Ishikawa (cell line): ENCODE results near the gene ZNF836.
A peak's percentile ranks its signal among the peaks of the same experiment; 100 is the strongest.

Experiments
- CEBPB ChIP-seq: IDR thresholded peaks from 2 replicates; pipeline ENCODE4 v1.6.1; 2012
- CREB1 ChIP-seq: IDR thresholded peaks from 2 replicates; pipeline ENCODE4 v1.6.1; 2012; ENCODE audit warnings: low read depth
- EGR1 ChIP-seq: IDR thresholded peaks from 2 replicates; pipeline ENCODE4 v1.6.1; 2012
- EP300 ChIP-seq: IDR thresholded peaks from 2 replicates; pipeline ENCODE4 v1.6.1; 2012; ENCODE audit warnings: borderline replicate concordance
- FOXM1 ChIP-seq: IDR thresholded peaks from 2 replicates; pipeline ENCODE4 v1.6.1; 2012; ENCODE audit warnings: low read depth, borderline replicate concordance
- NFIC ChIP-seq: IDR thresholded peaks from 2 replicates; pipeline ENCODE4 v1.6.1; 2012
- RAD21 ChIP-seq: IDR thresholded peaks from 2 replicates; pipeline ENCODE4 v1.6.1; 2012; ENCODE audit warnings: low read depth
- TAF1 ChIP-seq: IDR thresholded peaks from 2 replicates; pipeline ENCODE4 v1.6.1; 2012; ENCODE audit warnings: low read depth, mild to moderate bottlenecking
- TCF12 ChIP-seq: IDR thresholded peaks from 2 replicates; pipeline ENCODE4 v1.6.1; 2012; ENCODE audit warnings: low read depth
- TEAD4 ChIP-seq: IDR thresholded peaks from 2 replicates; pipeline ENCODE4 v1.6.1; 2012
- YY1 ChIP-seq: IDR thresholded peaks from 2 replicates; pipeline ENCODE4 v1.6.1; 2012; ENCODE audit warnings: low read depth
- TF ChIP-seq, protein P1 (sequence below): IDR thresholded peaks from 2 replicates; pipeline ENCODE4 v1.6.1; 2012
- TF ChIP-seq, protein P2 (sequence below): IDR thresholded peaks from 2 replicates; pipeline ENCODE4 v1.6.1; 2012; ENCODE audit warnings: low read depth, mild to moderate bottlenecking
- TF ChIP-seq, protein P3 (sequence below): IDR thresholded peaks from 2 replicates; pipeline ENCODE4 v1.6.1; 2012

Gene ZNF836

DNA sequence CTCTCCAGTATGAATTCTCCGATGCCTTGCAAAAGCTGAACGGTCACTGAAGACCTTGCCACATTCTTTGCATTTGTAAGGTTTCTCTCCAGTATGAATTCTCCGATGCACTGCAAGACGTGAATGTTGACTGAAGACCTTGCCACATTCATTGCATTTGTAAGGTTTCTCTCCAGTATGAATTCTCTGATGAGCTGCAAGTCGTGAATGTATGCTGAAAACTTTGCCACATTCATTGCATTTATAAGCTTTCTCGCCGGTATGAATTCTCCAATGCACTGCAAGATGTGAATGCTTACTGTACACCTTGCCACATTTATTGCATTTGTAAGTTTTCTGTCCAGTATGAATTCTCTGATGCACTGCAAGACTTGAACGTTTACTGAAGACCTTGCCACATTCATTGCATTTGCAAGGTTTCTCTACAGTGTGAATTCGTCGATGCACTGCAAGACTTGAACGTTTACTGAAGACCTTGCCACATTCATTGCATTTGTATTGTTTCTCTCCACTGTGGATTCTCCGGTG is 55.8 kb downstream of the ZNF836 start:
- TF ChIP-seq YY1: no peak
- TF ChIP-seq, protein P1, sequence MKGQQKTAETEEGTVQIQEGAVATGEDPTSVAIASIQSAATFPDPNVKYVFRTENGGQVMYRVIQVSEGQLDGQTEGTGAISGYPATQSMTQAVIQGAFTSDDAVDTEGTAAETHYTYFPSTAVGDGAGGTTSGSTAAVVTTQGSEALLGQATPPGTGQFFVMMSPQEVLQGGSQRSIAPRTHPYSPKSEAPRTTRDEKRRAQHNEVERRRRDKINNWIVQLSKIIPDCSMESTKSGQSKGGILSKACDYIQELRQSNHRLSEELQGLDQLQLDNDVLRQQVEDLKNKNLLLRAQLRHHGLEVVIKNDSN: peak; percentile 27; the same call in 1 of the 2 replicates

DNA sequence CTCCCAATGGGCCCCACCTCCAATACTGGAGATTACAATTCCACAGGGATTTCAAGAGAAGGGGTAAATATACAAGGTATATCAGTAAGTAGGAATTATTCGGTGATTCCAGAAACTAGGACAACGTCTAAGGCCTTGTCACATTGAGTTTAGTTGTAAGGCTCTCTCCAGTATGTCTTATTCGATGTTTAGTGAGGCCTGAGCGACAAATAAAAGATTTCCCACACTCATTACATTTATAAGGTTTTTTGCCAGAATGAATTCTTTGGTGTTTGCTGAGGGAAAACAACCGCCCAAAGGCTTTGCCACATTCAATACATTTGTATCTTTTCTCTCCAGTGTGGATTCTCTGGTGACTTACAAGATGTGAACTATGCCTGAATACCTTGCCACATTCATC is 56.7 kb downstream of the ZNF836 start:
- TF ChIP-seq, protein P2, sequence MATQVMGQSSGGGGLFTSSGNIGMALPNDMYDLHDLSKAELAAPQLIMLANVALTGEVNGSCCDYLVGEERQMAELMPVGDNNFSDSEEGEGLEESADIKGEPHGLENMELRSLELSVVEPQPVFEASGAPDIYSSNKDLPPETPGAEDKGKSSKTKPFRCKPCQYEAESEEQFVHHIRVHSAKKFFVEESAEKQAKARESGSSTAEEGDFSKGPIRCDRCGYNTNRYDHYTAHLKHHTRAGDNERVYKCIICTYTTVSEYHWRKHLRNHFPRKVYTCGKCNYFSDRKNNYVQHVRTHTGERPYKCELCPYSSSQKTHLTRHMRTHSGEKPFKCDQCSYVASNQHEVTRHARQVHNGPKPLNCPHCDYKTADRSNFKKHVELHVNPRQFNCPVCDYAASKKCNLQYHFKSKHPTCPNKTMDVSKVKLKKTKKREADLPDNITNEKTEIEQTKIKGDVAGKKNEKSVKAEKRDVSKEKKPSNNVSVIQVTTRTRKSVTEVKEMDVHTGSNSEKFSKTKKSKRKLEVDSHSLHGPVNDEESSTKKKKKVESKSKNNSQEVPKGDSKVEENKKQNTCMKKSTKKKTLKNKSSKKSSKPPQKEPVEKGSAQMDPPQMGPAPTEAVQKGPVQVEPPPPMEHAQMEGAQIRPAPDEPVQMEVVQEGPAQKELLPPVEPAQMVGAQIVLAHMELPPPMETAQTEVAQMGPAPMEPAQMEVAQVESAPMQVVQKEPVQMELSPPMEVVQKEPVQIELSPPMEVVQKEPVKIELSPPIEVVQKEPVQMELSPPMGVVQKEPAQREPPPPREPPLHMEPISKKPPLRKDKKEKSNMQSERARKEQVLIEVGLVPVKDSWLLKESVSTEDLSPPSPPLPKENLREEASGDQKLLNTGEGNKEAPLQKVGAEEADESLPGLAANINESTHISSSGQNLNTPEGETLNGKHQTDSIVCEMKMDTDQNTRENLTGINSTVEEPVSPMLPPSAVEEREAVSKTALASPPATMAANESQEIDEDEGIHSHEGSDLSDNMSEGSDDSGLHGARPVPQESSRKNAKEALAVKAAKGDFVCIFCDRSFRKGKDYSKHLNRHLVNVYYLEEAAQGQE: no peak
- TF ChIP-seq, protein P1: no peak
- TF ChIP-seq CREB1 (no peak), EGR1 (no peak), YY1 (no peak), CEBPB (no peak), TAF1 (no peak)
- TF ChIP-seq, protein P3, sequence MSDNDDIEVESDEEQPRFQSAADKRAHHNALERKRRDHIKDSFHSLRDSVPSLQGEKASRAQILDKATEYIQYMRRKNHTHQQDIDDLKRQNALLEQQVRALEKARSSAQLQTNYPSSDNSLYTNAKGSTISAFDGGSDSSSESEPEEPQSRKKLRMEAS: no peak

DNA sequence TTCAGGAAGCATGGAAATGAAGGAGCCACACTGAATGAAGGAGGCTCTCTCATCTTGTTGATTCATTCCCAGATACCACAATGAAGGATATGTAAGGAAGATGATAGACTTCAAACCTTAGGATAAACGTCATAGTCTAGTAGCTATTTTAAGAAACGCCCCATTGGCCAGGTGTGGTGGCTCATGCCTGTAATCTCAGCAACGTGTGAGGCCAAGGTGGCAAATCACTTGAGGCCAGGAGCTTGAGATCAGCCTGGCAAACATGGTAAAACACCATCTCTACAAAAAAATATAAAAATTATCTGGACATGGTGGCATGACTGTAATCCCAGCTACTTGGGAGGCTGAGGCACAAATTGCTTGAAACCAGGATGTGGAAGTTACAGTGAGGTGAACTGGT is 58.8 kb downstream of the ZNF836 start:
- TF ChIP-seq CREB1 (no peak), RAD21 (no peak), EP300 (no peak), EGR1 (no peak), TAF1 (no peak), TEAD4 (no peak), NFIC (no peak), FOXM1 (no peak), TCF12 (no peak)

DNA sequence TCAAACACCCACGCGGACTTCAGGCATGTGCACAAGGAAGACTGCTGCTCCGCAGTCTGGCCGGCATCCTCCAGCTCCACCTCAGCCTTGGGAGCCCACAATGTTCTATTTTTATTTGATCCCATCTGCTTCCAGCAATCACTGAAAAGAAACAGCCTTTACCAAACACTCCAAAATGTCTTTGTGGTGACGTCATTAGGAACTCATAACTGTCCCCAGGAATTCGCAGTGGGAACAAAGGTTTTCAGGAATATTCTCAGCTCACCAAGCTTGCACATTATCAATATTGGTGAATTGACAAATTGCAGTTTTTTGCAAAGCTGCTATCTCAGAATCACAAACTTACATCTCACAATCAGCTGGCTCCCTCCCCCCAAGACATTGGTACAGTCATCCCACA is 60.6 kb downstream of the ZNF836 start:
- TF ChIP-seq TEAD4: no peak
- TF ChIP-seq, protein P2: no peak
